Skin of body (tissue), 2 donors: ENCODE measurements around the gene TMEM140. TPM values are rescaled to one million over a fixed set of nuclear protein-coding genes. Genes with fewer than 3 reads are reported as not detected.
"Not testable (repeated sequence)": the region's sequence is repeated elsewhere in the genome, so short reads cannot be mapped to it uniquely, and the experiment has no call there.

Source experiments
- DNase-seq: peaks from one replicate; lab custom pipeline; 2025; lab: John Stamatoyannopoulos, UW
- total RNA-seq: library from RNA; depleted of rRNA; stranded (reverse); fragments of >200 nt; gene quantifications from one replicate; pipeline ENCODE4 v1.2.3, GENCODE V29; 2014

The TMEM140 gene
- total RNA-seq, 1 donor from 2014 or later = 5.4 TPM

DNA sequence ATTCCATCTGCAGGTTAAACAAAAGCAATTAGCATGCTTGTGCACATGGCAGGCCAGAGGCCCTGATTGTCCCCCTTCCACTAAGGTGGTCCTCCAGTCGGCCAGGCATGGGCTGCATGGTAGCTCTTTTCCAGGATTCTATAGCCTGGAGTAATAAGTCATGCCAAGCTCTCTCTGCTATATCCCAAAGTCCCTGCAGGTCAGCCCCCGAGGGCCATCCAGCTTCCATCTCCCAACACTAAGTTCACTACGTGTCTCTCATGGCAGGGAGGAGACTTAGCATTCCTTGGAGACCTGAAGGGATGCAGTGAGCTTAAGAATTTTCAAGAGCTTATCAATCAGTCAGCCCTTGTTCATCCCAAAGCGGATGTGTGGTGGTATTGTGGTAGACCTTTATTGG, 26.0 kb downstream of the TMEM140 start:
- not testable (repeated sequence) for DNase-seq

GRCh38 chr7:135174941-135175340, 27.1 kb downstream of the TMEM140 start:
- DNase-seq = no peak

DNA sequence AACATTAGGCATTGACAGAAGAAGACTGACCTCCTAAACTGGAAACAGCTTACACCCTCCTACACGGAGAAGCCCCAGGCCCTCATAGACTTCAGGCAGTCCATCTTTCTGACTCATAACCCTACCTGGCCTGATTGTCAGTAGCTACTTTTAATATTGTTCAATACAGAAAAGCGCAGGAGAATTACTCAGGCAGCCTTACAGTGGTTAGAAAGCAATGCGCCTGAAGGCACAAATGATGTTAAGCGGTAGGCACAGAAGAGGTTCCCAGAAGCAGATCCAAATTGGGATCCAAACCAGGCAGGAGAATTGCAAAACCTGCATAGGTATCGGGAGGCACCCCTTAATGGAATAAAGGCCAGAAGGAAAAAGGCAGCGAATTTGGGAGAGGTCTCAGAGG, 28.1 kb downstream of the TMEM140 start:
- no peak for DNase-seq

DNA sequence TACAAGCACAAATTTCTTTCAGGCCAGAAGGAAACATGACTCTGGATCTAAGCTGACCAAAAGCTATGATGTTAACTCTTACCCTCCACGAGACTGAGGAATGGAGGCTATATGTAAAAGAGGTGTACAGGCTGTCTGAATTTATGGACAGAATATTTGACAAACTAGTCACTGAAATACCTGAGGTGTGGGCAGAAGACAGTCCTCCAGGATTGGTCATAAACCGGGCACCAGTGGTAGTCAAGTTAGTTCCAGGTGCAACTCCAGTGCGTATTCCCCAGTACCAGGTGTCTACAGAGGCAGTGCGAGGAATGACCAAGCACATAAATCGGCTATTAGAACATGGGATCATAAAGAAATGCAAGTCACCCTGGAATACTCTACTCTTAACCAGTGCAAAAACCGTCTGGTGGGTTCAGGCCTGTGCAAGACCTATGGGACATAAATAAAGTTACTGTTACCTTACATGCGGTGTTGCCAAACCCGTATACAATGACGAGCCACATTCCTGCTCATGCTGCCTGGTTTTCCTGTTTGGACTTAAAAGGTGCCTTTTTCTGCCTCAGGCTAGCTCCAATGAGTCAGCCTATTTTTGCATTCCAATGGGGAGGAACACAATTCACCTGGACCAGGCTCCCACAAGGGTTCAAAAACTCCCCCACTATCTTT, 29.3 kb downstream of the TMEM140 start:
- DNase-seq = no peak

DNA sequence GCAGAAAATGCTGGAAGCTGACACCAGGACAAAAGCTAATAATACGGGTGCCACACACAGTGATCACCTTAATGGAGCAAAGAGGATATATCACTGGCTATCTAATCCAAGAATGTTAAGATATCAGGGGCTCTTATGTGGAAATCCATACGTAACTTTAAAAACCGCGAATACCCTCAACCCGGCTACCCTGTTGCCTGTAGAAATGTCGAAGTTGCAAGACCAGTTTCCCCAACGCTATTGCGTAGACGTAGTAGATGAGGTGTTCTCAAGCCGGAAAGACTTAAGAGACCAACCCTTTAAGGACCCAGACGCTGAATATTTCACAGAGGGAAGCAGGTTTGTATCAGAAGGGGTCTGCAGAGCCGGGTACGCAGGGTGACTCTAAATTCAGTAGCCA, 30.5 kb downstream of the TMEM140 start:
- no peak for DNase-seq

DNA sequence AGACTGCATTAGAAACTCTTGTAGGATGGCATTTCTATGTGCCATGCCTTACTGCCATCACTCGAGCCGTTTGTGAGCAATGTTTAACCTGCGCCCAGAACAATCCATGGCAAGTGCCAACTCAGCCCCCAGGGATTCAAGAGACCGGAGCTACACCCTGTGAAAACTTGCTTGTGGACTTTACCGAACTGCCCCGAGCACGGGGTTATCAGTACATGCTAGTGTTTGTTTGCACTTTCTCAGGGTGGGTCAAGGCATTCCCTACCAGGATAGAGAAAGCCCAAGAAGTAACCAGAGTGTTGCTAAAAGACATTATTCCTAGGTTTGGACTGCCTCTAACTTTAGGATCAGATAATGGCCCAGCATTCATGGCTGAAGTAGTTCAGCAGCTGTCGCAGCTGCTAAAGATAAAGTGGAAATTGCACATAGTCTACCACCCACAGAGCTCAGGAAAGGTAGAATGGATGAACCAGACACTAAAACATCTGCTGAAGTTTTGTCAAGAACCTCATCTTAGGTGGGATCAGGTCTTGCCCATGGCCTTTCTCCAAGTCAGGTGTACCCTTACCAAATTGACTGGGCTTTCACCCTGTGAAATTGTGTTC, 31.6 kb downstream of the TMEM140 start:
- no peak for DNase-seq

GRCh38 chr7:135180122-135180521, 32.2 kb downstream of the TMEM140 start:
- no peak for DNase-seq

DNA sequence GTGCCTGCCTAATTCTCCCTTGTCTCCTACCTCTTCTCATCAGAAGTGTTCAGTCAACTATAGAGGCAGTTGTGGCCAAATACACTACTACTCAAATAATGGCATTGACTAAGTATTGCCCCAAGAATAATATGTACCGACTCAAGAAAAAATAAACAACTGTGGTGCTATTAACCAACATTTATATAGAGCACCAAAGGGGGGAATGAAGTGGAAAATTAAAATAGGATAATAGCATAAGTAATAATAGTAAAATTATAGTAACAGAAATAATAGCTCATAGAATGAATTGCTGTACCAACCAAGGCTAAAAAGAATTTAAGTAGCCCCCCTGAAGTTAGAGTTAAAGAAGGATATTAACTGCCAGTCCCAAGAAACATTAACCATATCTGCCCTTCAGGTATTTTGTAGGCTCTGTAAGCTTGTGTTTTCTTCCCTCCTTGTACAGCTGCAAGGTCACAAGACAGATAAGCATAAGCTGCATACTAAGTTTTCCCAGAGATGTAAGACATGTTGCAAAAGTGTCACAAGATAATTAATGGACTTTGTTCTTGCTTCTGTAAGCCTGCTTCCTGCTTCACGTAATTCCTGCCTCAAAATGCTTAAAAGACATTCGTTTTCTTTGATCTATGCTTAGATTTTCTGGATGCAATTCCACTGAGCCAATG, 33.5 kb downstream of the TMEM140 start:
- DNase-seq = no peak

DNA sequence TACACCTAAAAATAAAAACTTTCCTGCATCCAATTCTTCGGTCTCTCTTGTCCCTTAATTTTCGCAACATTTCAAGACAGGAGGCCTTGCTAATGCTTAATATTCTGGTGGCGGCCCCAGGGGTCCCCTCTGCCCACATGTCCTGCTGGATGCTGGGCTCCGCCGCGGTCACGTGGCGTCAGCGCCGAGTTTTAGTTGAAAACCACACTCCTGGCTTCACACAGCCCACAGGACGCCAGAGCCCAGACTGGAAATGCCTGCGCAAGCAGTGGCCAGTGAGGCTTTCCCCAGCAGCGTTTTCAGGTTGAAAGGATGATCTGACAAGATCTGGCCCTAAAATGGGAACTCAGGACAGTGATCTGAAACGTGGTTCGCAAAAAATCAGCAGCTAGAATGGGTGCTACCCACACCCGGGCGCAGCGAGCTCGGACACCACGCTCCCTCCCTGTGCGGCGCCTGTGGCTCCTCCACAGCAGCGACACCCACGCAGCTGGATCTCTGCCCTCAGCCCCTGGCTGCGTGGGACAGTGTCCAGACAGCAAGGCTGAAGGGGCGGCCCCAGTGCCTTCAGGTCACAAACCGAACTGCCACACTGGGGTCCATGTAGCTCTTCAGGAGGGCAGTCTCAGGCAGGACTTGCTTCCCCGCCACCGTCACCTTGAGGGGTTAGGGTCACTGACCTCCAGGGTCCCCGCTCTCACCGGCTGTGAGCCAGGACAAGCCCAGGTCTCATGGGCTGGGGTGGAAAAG, 34.2 kb downstream of the TMEM140 start:
- no peak for DNase-seq

DNA sequence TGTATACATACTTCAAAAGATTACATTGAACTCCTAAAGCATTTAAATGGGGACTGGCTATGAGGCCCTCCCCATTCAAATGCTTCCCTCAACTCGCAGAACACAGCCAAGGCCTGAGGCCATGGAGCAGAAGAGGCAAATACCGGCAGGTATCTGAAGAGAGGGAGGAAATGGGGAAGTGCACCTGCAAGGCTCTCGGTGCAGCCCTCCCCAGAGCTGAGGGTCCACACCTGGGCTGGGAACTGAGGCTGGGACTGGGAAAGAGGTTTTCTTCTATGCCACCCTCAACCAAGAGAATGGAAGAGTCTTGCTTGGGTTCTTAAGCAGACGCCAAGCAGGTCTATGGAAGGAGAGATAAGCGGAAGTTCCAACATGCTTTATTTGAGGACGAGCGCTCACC, 35.6 kb downstream of the TMEM140 start:
- no peak for DNase-seq

- DNase-seq = no peak
These were observed 36.5 kb downstream of the TMEM140 start for GRCh38 chr7:135184254-135184841.

DNA sequence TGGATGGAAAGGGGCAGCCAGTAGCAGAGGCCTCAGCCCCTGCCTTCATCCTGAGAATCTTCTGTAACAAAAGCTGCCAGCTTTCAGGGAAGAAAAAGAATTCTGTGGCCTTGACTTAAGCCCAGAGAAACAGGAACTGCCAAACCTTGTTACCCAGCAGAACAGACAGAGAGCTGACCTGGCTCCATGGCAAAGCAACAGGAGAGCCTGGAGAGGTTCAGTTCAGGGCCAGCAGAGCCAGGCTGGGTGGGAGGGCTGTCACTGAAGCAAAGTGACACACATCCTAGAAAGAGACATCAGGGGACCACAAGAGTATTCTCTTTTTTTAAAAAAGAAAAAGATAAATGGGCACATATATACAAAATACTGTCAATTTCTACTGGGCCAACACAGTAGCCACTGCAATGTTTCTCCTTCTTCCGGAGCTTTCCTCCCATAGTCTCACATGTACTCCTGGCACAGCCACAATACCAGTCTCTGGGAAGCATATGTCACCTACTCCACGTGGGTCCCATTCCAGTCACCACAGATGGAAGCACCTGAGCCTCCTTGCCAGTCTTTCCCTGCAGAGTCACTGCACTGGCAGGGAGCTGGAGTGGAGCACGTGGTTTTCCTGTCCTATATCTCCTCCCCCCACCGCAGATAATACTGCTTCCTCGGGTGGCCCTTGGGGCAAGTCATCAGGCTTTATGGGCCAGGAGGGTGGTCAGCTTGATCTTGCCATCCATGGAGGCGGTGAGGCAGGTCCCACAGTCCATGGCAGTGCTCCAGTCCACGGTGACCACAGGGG, 37.8 kb downstream of the TMEM140 start:
- no peak for DNase-seq

DNA sequence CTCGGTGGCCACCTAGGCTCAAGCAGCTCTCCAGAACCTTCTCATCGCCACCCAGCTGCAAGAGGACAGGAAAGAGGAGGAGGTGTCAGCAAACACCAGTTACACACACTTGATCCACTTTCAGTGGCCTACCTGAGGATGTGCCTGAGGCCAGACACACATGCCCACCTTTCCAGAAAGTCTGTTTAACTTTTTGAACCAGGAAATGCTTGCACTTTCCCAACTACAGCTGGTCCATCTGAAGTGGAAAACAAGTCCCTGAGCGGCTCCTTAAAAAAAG, 38.3 kb downstream of the TMEM140 start:
- no peak for DNase-seq

DNA sequence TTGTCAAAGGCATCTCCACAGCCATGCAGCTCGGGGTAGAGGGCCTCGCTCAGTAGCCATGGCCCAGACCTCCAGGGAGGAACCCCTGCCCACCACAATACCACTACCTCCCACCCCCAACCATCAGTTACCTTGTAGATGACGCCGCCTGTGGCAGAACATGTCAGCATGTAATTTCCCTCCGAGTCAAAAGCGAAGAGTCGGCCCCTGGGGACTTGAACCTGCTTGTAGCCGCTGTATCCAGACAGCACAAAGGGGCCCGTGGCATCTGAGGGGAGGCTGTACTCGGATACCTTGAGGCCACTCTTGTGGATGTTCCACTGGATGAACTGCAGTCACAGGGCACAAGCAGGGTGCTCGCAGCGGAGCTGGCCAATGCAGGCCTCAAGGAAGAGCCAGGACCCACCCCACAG, 39.0 kb downstream of the TMEM140 start:
- DNase-seq = no peak

GRCh38 chr7:135188298-135188984, 40.6 kb downstream of the TMEM140 start:
- no peak for DNase-seq

DNA sequence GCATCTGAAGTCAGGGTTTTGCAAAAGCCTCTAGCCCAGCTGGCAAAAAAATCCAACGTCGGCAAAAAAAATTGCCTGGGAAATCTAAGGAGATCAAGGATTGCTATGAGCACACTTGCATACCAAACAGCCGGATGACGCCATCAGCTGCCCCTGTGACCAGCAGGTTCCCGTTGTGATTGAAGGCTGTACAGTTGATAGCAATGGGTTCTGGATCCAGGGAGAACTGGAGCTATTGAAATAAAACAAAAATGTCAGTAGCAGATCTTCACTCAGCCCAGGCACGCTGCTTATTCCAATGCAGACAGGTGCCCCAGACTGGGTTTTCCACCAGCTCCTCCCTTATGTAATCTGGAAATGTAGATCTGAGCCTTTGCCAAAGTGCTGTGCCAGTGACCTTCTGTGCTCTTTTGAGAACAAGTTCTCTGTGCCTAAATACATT, 41.4 kb downstream of the TMEM140 start:
- no peak for DNase-seq

GRCh38 chr7:135189961-135190360, 42.1 kb downstream of the TMEM140 start:
- no peak for DNase-seq

DNA sequence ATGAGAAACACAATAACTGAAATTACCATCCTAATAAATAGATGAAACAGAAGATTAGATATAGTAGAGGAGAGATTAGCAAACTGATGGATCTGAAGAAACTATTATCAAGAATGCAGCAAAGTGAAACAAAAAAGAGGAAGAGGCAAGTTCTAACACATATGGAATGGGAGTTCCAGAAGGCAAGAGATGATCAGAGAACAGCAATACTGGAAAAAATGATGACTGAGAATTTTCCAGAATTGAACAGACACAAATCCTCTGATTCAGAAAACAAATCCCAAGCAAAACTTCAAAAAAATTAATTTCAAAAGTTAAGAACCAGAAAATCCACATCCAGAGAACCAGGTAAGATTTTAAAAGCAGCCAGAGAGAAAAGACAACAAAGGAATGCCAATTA, 42.8 kb downstream of the TMEM140 start:
- DNase-seq = no peak

- no peak for DNase-seq
These were observed 45.2 kb downstream of the TMEM140 start for GRCh38 chr7:135192914-135193536.

DNA sequence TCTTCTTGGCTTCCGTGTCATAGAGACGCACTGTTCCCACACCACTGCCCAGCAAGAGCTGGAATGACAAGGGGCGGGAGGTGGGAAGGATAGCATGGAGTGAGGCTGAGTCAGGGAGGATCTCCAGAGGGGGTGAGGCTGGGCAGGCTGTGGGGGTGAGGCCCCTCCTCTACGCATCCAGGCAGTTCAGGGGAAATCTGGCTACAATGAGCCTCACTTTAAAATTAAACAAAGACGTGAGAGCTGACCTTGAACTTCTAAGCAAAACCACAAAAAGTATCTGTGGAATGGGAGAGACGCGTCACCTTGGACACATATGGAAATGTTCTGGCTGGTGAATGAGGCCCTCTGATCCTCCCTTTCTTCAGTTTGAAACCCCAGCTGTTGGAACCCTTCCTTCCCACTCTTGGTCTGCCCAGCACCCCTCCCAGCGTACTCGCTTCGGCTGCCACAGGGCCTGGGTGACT, 45.8 kb downstream of the TMEM140 start:
- DNase-seq = no peak
